ENCODE data around the gene GP5.

The GP5 gene

GRCh38 chr3:194365526-194365925 is 33.5 kb downstream of the GP5 start:
- no peak for TF ChIP-seq CTCF (IDR thresholded peaks at IDR 0.05)
- Histone ChIP-seq H3K4me3 (no peak overlapping the region), H3K27ac (no peak overlapping the region)
- no peak for DNase-seq (ENCODE audit: low spot score)

- no peak overlapping the region for H3K27ac ChIP-seq
- no peak for TF ChIP-seq CTCF (IDR thresholded peaks at IDR 0.05)
- H3K4me3 ChIP-seq = no peak overlapping the region
- DNase-seq (ENCODE audit: low spot score) = no peak
Measured at GRCh38 chr3:194364652-194365434, 34.2 kb downstream of the GP5 start.

GRCh38 chr3:194364314-194364651 is 34.8 kb downstream of the GP5 start:
- Histone ChIP-seq H3K27ac (no peak overlapping the region), H3K4me3 (no peak overlapping the region)
- DNase-seq (ENCODE audit: low spot score) = no peak
- no peak for TF ChIP-seq CTCF (IDR thresholded peaks at IDR 0.05)

GRCh38 chr3:194360568-194360967 is 38.5 kb downstream of the GP5 start:
- no peak for DNase-seq (ENCODE audit: low spot score)
- TF ChIP-seq CTCF (IDR thresholded peaks at IDR 0.05) = no peak
- Histone ChIP-seq H3K4me3 (no peak overlapping the region), H3K27ac (no peak overlapping the region)

GRCh38 chr3:194357681-194358080 is 41.4 kb downstream of the GP5 start:
- no peak for DNase-seq (ENCODE audit: low spot score)
- H3K4me3 ChIP-seq = no peak overlapping the region
- no peak for TF ChIP-seq CTCF (IDR thresholded peaks at IDR 0.05)
- H3K27ac ChIP-seq = no peak overlapping the region

- no peak for TF ChIP-seq CTCF (IDR thresholded peaks at IDR 0.05)
- no peak overlapping the region for H3K4me3 ChIP-seq
Measured at GRCh38 chr3:194355379-194355778, 43.7 kb downstream of the GP5 start.

GRCh38 chr3:194354315-194354714 is 44.8 kb downstream of the GP5 start:
- no peak for DNase-seq (ENCODE audit: low spot score)
- no peak overlapping the region for H3K27ac ChIP-seq
- TF ChIP-seq CTCF (IDR thresholded peaks at IDR 0.05) = no peak
- H3K4me3 ChIP-seq = no peak overlapping the region

More at GRCh38 chr3:194355379-194355778, 43.7 kb downstream of the GP5 start:
- H3K27ac ChIP-seq = no peak overlapping the region
- DNase-seq (ENCODE audit: low spot score) = no peak
